D341Med (cell line): Measurements from ENCODE around the gene TMEM119.
"Not testable (repeated sequence)": the region's sequence is repeated elsewhere in the genome, so short reads cannot be mapped to it uniquely, and the experiment has no call there.

ENCODE experiments used
- DNase-seq: peaks from one replicate; pipeline ENCODE4 v3.0.0; 2012; ENCODE audit warnings: low spot score

Gene TMEM119

GRCh38 chr12:108582978-108583770 lies 14.7 kb downstream of the TMEM119 start:
- no peak for DNase-seq

GRCh38 chr12:108582509-108582908 lies 15.4 kb downstream of the TMEM119 start:
- no peak for DNase-seq

GRCh38 chr12:108581311-108582227 lies 16.3 kb downstream of the TMEM119 start:
- DNase-seq: no peak

- no peak for DNase-seq
Measured at GRCh38 chr12:108580531-108580930, 17.4 kb downstream of the TMEM119 start.

- no peak for DNase-seq
Measured at GRCh38 chr12:108578813-108579212, 19.1 kb downstream of the TMEM119 start.

GRCh38 chr12:108578264-108578663 lies 19.6 kb downstream of the TMEM119 start:
- no peak for DNase-seq

- no peak for DNase-seq
Measured at GRCh38 chr12:108577458-108577857, 20.4 kb downstream of the TMEM119 start.

GRCh38 chr12:108576660-108577234 lies 21.1 kb downstream of the TMEM119 start:
- DNase-seq: no peak

- DNase-seq: no peak
Measured at GRCh38 chr12:108575199-108575912, 22.5 kb downstream of the TMEM119 start.

GRCh38 chr12:108574276-108574675 lies 23.6 kb downstream of the TMEM119 start:
- not testable (repeated sequence) for DNase-seq

- no peak for DNase-seq
Measured at GRCh38 chr12:108573317-108573716, 24.6 kb downstream of the TMEM119 start.

- no peak for DNase-seq
Measured at GRCh38 chr12:108572166-108572790, 25.6 kb downstream of the TMEM119 start.

- DNase-seq: no peak
Measured at GRCh38 chr12:108571609-108572165, 26.2 kb downstream of the TMEM119 start.

- DNase-seq: no peak
Measured at GRCh38 chr12:108570743-108571608, 26.9 kb downstream of the TMEM119 start.

- no peak for DNase-seq
Measured at GRCh38 chr12:108568338-108569154, 29.3 kb downstream of the TMEM119 start.

GRCh38 chr12:108567406-108568337 lies 30.2 kb downstream of the TMEM119 start:
- no peak for DNase-seq

GRCh38 chr12:108566452-108566851 lies 31.4 kb downstream of the TMEM119 start:
- no peak for DNase-seq

GRCh38 chr12:108565976-108566375 lies 31.9 kb downstream of the TMEM119 start:
- DNase-seq: peak; percentile 87
